NCI-H526 treated with DMSO at 0.1 percent for 48 hours (cell line): ENCODE results near the gene SLAMF7.
"Not testable (repeated sequence)": the region's sequence is repeated elsewhere in the genome, so short reads cannot be mapped to it uniquely, and the experiment has no call there.

Experiments used
- DNase-seq: peaks from one replicate; lab custom pipeline; 2025; lab: John Stamatoyannopoulos, UW

The SLAMF7 gene

GRCh38 chr1:160720356-160721085 is 18.5 kb upstream of the SLAMF7 start:
- DNase-seq, result no peak

- DNase-seq, result no peak
Measured at GRCh38 chr1:160721473-160721872, 17.6 kb upstream of the SLAMF7 start.

GRCh38 chr1:160722726-160723125 is 16.3 kb upstream of the SLAMF7 start:
- DNase-seq, result no peak

- DNase-seq, result no peak
Measured at GRCh38 chr1:160723332-160723731, 15.7 kb upstream of the SLAMF7 start.

GRCh38 chr1:160724465-160725242 is 14.4 kb upstream of the SLAMF7 start:
- no peak for DNase-seq

DNA sequence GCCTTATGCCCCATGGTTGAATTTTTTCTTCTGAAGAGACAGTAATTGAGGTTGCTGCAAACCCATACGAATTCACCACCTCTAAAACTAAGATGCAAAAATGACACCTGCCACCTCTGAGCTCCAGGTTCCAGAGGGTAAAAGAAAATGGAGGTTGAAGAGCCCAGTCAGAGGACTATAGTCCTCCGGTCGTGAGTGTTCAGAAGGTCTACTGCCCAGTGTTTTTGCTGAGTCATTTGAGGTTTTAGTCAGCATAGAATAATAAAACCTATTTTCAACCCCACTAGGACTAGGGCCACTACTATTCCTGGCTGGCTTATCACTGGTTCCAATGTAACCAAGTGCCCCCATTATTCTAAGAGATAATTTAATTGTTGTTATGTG is 12.9 kb upstream of the SLAMF7 start:
- no peak for DNase-seq

DNA sequence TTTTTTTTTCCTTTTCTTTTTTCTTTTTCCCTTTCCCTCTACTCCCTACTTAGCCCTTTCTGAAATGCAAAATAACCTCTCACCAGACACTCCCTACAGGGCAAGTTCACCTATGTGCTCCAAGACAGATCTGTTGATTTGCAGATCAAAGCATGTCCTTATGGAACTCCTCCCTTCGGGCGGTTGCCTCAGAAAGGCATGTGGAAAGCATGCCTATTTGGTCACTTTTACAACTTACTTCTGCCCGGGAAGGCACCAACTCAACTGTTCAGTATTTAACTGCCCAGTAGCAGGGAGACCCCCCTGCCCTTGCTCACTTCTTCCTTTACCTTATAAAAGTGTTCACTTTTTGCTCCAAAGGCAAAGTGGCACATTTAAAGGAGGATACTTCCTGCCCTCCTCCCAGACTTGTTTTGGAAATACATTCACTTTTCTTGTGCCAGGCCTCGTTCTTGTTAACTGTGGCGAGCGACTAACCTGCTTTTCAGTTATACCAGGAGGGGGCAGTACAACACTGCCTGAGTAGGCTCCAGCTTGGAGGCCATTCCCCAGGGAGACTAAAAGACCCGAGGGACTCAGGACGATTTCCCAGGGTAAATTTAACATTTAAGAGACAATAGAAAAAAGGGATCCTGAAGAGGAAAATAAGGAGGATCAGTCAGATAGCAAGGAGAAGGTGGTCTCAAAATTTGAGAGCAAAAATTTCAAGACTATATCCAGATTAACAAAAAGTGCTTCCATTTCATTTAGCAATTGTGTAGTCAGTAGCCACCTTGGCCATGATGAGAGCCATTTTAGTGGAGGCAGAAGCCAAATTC is 12.3 kb upstream of the SLAMF7 start:
- peak; percentile 90 for DNase-seq

GRCh38 chr1:160727316-160727640 is 11.8 kb upstream of the SLAMF7 start:
- no peak for DNase-seq

DNA sequence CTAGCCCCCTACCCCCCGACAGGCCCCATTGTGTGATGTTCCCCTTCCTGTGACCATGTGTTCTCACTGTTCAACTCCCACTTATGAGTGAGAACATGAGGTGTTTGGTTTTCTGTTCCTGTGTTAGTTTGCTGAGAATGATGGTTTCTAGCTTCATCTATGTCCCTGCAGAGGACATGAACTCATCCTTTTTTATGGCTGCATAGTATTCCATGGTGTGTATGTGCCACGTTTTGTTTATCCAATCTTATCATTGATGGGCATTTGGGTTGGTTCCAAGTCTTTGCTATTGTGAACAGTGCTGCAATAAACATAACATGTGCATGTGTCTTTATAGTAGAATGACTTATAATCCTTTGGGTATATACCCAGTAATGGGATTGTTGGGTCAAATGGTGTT is 7.5 kb upstream of the SLAMF7 start:
- DNase-seq, result not testable (repeated sequence)

GRCh38 chr1:160731990-160732389 is 7.1 kb upstream of the SLAMF7 start:
- DNase-seq, result no peak

DNA sequence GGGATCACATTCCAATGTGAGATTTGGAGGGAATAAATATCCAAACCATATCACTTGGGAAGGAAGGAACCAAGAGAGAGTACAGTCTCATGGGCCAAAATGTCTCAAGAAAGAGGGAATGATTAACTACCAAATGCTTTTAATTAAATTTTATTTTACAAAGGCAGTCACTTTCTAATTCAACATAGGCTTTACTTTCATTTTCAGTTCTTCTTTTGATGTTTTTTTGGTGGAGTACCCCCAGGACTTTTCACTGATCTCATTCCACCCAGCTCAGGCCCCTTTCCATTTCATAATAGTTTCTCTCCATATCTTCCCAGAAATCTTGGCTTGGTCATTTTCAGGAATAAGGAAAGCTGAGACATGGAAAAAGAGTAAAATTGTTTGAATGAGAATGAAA is 5.1 kb upstream of the SLAMF7 start:
- DNase-seq, result no peak

DNA sequence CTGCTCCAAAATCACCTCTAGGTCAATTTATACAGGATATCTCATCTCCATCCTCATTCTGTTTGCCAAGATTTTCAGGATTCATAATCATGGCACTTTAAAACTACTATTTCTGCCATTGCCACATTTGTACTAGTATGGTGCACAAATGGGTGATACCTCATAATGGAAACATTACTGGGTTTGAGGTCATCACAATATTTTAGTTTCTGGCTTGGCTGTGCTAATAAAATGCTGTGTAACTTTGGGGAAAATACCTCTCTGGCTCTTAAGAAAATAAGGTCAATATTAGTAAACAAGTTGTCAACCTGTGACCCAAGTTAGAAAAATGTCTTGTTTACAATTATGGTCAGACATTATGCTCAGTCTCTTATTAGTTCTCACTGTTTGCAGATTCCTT is 4.7 kb upstream of the SLAMF7 start:
- no peak for DNase-seq

DNA sequence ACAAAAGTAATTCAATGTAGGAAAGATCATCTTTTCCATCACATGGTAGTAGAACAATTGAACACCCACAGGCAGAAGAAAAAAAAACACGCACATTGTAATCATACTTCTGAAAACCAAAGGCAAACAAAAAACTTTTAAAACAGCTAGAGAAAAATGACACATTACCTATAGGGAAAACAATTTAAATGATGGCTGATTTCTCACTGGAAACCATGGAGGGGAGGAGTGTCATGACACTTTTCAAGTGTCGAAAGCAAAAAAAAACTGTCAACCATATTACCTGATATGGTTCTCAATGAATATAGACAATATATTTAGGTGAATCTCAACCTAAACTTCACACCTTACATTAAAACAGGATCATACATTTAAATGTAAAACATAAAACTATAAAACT is 776 bp upstream of the SLAMF7 start:
- no peak for DNase-seq

- no peak for DNase-seq
Measured at GRCh38 chr1:160740133-160740688, 1.2 kb downstream of the SLAMF7 start.

GRCh38 chr1:160741092-160741501 is 2.0 kb downstream of the SLAMF7 start:
- no peak for DNase-seq

GRCh38 chr1:160741612-160742348 is 2.7 kb downstream of the SLAMF7 start:
- DNase-seq, result no peak

GRCh38 chr1:160742428-160743127 is 3.5 kb downstream of the SLAMF7 start:
- DNase-seq, result no peak

GRCh38 chr1:160743266-160743665 is 4.2 kb downstream of the SLAMF7 start:
- DNase-seq, result no peak

GRCh38 chr1:160744199-160744851 is 5.3 kb downstream of the SLAMF7 start:
- no peak for DNase-seq

DNA sequence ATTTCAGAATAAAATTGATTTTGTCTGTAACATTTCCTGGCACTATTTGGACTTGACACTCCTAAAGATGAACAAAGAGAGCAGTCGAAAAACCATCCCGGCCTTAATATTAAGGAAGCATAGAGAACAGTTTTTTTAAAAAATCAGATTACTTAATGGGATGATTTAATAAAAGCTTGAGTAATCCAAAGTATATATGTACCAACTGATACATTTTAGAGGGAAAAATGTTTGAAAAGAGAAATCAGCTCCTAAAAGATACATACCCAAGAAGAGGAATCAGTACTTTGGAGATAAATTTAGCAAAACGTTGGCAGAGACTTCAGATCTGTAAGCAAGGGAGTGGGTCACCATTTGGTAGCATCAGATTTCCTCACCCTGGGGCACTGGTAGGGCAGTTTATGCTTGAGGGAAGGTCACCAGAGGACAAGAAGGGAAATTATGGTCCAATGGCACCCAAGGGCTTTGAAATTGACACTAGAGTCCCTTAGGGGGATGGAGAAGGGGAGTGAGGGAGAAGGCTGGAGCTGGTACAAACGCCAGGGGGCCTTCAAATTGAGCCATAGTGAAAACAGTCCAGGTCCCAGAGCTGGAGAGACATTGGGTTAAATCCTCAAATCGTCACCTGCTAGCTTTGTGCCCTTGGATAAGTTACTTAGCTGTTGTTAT is 5.9 kb downstream of the SLAMF7 start:
- no peak for DNase-seq
